HT1080 (cell line): Measurements from ENCODE around the gene TRPV3. TPM values are rescaled to one million over a fixed set of nuclear protein-coding genes. Genes with fewer than 3 reads are reported as not detected.
"Not testable (repeated sequence)": the region's sequence is repeated elsewhere in the genome, so short reads cannot be mapped to it uniquely, and the experiment has no call there.

Source experiments
- DNase-seq: peaks from one replicate; pipeline ENCODE4 v3.0.0-alpha.2; 2015; ENCODE audit warnings: low read depth
- total RNA-seq: library from RNA; depleted of rRNA; stranded (reverse); fragments of >200 nt; shearing (Covaris generic); gene quantifications from 2 replicates; pipeline ENCODE4 v1.2.3, GENCODE V29; 2014; rRNA removed

The TRPV3 gene
- total RNA-seq, 1 experiment from 2014 or later: 0.02 TPM

DNA sequence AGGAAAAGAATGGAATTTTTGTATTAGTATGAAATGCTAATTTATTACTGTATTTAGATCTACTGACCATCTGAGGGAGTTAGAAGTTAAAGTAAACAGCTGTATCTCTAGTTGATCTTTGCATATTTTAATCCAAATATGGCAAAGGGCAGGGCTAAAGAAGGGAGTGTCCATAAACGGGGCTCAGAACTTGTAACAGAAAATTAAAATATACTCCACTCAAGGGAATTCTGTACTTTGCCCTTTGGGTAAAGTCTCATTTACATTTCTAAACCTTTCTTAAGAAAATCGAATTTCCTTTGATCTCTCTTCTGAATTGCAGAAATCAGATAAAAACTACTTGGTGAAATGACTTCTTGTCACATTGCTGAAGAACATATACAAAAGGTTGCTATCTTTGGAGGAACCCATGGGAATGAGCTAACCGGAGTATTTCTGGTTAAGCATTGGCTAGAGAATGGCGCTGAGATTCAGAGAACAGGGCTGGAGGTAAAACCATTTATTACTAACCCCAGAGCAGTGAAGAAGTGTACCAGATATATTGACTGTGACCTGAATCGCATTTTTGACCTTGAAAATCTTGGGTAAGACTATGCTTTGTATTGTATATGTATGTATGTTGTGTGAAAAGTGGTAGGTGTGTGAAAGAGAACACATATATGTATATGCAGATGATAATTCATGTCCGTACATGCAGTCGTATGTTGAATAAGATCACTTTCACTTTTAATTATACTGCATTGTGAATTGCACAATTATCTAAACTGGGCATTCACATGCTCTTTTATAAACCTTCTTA is 81.6 kb downstream of the TRPV3 start, which contains the start of gene ASPA:
Gene ASPA (plus strand): TSS at position 186 of the 799 bp plus-strand sequence. CDS start 163 bp downstream, at position 349.
- no peak for DNase-seq

- DNase-seq: no peak
These were observed 82.3 kb downstream of the TRPV3 start for GRCh38 chr17:3475251-3475685.

- no peak for DNase-seq
These were observed 83.4 kb downstream of the TRPV3 start for GRCh38 chr17:3474212-3474611.

DNA sequence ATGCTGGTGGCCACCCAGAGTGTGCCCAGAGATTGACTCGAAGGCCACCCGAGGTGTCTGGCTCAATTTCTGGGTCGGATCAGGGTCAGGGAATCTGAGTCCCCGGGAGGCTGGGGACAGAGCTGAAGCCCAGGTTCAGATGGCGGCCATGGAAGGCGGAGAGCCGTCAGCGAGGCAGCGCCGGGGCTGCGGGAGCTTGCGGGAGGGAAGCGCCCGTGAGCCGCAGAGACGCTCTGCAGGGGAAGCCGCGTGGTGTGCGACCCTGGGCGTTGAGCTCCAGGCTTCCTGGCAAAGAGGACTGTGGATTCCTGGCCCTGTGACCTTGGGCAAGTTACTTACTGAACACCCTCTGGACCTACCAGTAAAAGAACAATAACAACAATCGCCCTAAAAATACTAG is 85.5 kb downstream of the TRPV3 start:
- no peak for DNase-seq

DNA sequence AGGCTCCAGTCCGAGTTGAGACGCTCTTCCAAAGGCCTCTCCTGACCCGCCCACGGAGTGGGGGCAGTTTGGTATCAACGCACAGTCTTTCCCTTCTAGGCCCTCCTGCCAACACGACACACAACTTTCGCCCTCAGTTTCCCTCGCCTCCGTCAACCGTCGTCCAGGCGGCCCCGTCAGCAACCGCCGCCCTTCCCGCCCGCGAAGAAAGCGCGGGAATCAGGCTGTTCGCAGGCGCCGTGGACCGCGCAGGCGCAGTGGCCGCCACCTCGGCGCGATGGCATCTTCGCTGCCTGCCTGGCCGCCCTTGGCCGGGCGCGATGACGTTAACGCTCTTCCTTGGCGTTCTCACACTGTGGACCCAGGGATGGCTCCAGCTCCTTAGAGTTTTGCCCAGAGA is 86.0 kb downstream of the TRPV3 start, which contains the start of gene SPATA22:
Gene SPATA22 (minus strand): TSS at position 221 of the 400 bp plus-strand sequence. CDS start 2,494 bp downstream, outside the sequence.
- DNase-seq: no peak

GRCh38 chr17:3469529-3469928 is 88.1 kb downstream of the TRPV3 start:
- no peak for DNase-seq

DNA sequence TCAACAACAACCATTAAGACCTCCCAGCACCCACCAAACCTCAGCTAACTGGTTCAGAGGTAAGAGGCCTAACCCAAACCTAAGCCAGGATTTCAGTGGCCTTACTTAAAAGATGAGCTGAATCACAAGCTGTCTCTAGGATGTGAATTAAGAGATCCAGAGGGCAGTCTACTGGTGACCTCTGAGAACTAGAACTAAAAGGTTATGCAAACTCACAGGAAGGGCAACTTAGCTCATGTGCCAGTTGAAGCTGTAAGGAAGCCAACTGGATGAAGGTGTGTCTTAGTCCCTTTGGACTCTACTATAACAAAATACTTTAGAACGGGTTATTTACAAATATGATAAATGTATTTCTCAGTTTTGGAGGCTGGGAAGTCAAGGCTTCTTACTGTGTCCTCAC is 91.3 kb downstream of the TRPV3 start:
- not testable (repeated sequence) for DNase-seq

Other genes starting within 250 kb of the TRPV3 start
- gene OR3A2, start 171.5 kb downstream of the TRPV3 start, total RNA-seq: not detected in 2 replicates
- gene OR1E1, start 159.4 kb downstream of the TRPV3 start, total RNA-seq: not detected in 2 replicates
- not detected in 2 replicates for gene OR3A3, start 146.4 kb downstream of the TRPV3 start, total RNA-seq
- gene OR1E2, start 124.0 kb downstream of the TRPV3 start, total RNA-seq: not detected in 2 replicates
- not detected in 2 replicates for gene SPATA22, start 86.0 kb downstream of the TRPV3 start, total RNA-seq
- not detected in 2 replicates for gene ASPA, start 81.8 kb downstream of the TRPV3 start, total RNA-seq
- 1.2 and 1.3 TPM in 2 replicates for gene TRPV1, start 51.6 kb upstream of the TRPV3 start, total RNA-seq
- 24.7 and 31.2 TPM in 2 replicates for gene SHPK, start 78.4 kb upstream of the TRPV3 start, total RNA-seq
- gene CTNS, start 78.9 kb upstream of the TRPV3 start, total RNA-seq: 29.4 and 30.2 TPM in 2 replicates
- 245 and 272 TPM in 2 replicates for gene TAX1BP3, start 110.8 kb upstream of the TRPV3 start, total RNA-seq
- gene EMC6, start 111.0 kb upstream of the TRPV3 start, total RNA-seq: 36.8 and 69.7 TPM in 2 replicates
- gene P2RX5, start 138.3 kb upstream of the TRPV3 start, total RNA-seq: 11.7 and 15.9 TPM in 2 replicates
- gene HASPIN, start 166.1 kb upstream of the TRPV3 start, total RNA-seq: 27.9 and 28.1 TPM in 2 replicates
- gene ITGAE, start 243.4 kb upstream of the TRPV3 start, total RNA-seq: 26.9 and 34.0 TPM in 2 replicates